H7 (cell line): Measurements from ENCODE around the gene RNF220. TPM values are rescaled to one million over a fixed set of nuclear protein-coding genes. Genes with fewer than 3 reads are reported as not detected.
"Not testable (repeated sequence)": the region's sequence is repeated elsewhere in the genome, so short reads cannot be mapped to it uniquely, and the experiment has no call there.

Experiments
- DNase-seq: peaks from one replicate; pipeline ENCODE4 v3.0.0; 2012
- H3K27me3 ChIP-seq: 2 replicates; pipeline ENCODE4 v1.6.0; 2011; ENCODE audit warnings: mild to moderate bottlenecking, low read length; ENCODE audit not compliant: control insufficient read depth, insufficient read depth
- H3K36me3 ChIP-seq: replicated peaks from 2 replicates; pipeline ENCODE4 v1.5.1; 2011; ENCODE audit warnings: low read length; ENCODE audit not compliant: control insufficient read depth, insufficient read depth
- H3K4me3 ChIP-seq: 2 replicates; pipeline ENCODE4 v1.5.1; 2011; ENCODE audit warnings: low read depth, mild to moderate bottlenecking, control low read depth, low read length, moderate library complexity; ENCODE audit not compliant: insufficient read depth
- total RNA-seq: library from RNA; depleted of rRNA; stranded (reverse); fragments of >200 nt; shearing (Covaris generic); gene quantifications from 2 replicates; pipeline ENCODE4 v1.2.3, GENCODE V29; 2014

RNF220 gene
- total RNA-seq, 1 experiment from 2014 or later: 187 TPM

DNA sequence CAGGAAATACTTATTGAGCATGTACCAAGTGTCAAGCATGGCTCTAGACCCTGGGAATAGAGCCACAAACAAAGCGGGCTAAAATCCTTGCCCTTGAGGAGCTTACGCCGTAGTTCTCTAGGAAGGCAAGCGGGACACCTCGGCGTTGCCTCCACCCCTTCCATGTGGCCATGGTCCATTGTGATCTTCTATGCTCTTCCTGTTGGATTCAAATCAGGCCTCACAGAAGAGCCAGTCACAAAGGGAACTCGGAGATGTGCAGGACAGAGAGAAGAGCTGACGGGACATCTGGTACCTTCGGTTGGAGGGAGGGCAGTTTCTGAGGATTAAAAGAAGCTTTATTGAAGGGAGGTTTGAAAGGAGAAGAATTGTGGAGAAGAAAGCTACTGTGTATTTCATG is 139.9 kb downstream of the RNF220 start:
- Histone ChIP-seq H3K27me3 (peaks cover 7% of the 10 kb centered on the region), H3K36me3 (no peaks in the 10 kb centered on the region), H3K4me3 (no peak overlapping the region)
- DNase-seq: no peak

- no peak for DNase-seq
- no peaks in the 10 kb centered on the region for H3K36me3 ChIP-seq
- no peak overlapping the region for H3K4me3 ChIP-seq
- peaks cover 7% of the 10 kb centered on the region for H3K27me3 ChIP-seq
These were observed 140.9 kb downstream of the RNF220 start for GRCh38 chr1:44545961-44546360.

- Histone ChIP-seq H3K4me3 (no peak overlapping the region), H3K36me3 (no peaks in the 10 kb centered on the region), H3K27me3 (peaks cover 7% of the 10 kb centered on the region)
- DNase-seq: peak; percentile 53
These were observed 141.5 kb downstream of the RNF220 start for GRCh38 chr1:44546403-44547053.

DNA sequence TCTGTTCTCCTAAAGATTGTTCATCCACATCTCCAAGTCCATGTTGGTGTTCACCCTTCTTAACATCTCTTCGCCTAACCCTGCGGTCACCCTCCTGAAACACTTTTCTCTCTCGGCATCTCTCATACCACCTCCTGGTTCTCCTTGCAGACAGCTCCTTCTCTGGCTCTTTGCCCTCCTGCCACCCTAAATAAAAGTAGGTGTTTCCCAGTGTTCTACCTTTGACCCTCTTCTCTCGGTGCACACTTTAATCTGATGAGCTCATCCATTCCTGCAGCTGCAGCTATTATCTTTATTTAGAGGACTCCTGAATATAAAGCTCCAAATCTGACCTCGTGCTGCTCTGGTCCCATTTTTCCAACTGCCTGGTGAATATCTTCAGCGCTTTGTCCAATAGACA is 142.3 kb downstream of the RNF220 start:
- H3K27me3 ChIP-seq: peaks cover 7% of the 10 kb centered on the region
- no peaks in the 10 kb centered on the region for H3K36me3 ChIP-seq
- no peak for DNase-seq
- no peak overlapping the region for H3K4me3 ChIP-seq

DNA sequence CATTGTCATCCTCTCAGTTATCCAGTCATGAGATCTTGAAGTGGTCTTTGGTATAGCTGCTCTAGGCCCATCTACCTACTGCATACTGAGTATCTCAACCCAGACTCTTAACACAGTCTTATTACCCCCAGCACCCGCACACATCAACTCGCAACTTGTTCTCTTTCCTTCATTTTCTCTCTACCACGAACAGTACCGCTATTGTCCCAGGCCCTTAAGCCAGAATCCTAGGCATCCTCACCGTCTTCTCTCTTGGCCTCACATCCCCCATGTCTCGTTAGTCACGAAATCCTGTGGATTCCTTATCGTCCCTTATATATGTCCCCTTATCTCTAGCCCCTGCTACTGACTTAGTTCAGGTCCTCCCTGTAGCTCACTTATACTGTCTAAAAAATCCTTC is 142.8 kb downstream of the RNF220 start:
- Histone ChIP-seq H3K27me3 (peaks cover 7% of the 10 kb centered on the region), H3K36me3 (no peaks in the 10 kb centered on the region)

DNA sequence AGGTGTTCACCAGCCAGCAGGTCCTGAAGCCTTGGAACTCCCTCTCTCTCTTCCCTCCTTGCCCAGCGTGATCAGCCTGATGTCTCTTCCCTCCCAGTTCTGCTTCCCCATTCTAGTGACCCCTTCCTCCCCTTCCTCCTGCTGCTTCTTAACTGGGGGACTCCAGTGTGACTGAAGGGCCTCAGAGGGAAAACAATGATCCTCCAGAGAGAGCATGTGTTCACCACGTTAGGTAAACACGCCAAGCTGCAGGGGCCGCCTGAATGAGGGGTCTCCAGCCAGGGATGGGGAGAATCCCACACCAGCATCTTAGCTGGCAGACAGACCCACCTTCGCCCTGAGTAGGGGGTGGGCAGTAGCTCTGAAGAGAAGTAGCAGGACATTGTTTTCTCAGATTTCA is 144.5 kb downstream of the RNF220 start:
- Histone ChIP-seq H3K36me3 (no peaks in the 10 kb centered on the region), H3K4me3 (no peak overlapping the region), H3K27me3 (peaks cover 5% of the 10 kb centered on the region; the same call in 1 of the 2 replicates)
- DNase-seq: no peak

More for the DNA sequence above, 142.8 kb downstream of the RNF220 start:
- no peak overlapping the region for H3K4me3 ChIP-seq
- no peak for DNase-seq

DNA sequence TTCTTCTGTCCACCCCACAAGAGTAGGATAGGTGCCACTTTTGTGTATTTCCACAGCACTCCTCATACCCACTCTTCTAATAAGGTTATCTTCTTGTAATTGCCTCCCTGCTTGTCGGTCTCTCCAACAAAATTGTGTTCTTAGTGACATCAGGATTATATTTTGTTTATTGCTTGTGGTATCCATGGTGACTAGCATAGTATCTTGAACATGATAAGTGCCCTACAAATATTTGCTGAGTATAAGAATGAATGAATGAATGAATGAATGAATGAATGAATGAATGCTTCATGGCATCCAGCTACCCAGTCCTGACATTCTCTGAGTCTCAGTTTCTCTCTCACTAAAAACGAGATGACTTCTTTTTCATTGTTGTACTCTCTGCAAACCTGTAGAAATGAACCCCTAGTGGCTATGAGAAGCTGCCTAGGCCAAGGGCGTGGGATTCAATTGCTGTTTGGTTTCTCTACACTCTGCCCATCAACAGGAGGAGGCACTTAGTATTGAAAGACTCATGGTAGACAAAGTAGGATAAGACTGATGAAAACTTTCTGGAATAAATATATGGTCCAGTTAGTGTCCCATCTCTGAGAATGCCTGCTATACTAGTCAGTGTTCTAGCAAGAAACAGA is 148.2 kb downstream of the RNF220 start:
- no peaks in the 10 kb centered on the region for H3K36me3 ChIP-seq
- no peak overlapping the region for H3K4me3 ChIP-seq
- DNase-seq: no peak
- H3K27me3 ChIP-seq: no peaks in the 10 kb centered on the region

GRCh38 chr1:44553771-44554170 is 148.7 kb downstream of the RNF220 start:
- no peak overlapping the region for H3K4me3 ChIP-seq
- no peaks in the 10 kb centered on the region for H3K36me3 ChIP-seq
- no peak for DNase-seq
- H3K27me3 ChIP-seq: no peaks in the 10 kb centered on the region

DNA sequence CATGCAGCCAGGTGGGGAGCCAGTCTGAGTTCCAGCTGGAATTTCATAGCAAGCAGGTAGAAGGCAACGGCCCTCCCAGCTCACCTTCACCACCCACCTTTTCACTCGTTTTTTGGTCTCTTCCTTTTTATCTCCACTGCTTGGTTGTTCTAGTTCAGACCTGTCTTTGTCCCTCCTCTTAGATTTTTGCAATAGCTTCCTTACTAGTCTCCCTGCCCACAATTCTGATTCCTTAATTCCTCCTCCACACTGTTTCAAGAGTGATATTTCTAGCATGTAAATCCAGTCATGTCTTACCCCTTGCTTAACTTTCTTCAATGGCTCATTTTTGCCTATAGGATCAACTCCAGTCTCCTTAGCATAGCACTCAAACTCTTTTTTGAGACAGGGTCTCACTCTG is 149.7 kb downstream of the RNF220 start:
- no peaks in the 10 kb centered on the region for H3K27me3 ChIP-seq
- peak; percentile 48 for DNase-seq
- no peak overlapping the region for H3K4me3 ChIP-seq
- H3K36me3 ChIP-seq: no peaks in the 10 kb centered on the region

DNA sequence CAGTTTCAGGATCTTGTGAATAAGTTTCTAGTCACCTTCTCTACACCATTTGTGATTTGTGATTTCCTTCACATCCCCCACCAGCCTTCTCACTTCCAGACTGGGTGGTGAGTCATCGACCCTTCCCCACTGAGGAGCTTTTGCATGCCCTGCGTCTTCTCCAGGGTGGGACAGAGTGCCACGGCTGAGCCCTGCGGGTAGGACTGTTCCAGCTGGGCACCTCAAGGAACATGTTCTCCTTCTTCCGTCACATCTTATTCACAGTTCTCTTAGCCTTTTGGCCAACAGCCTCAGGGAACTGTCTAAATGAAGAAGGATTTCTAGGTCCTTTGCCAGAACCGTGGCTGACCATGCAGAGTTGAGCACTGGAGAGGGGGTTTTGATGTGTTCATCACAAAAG is 152.7 kb downstream of the RNF220 start:
- Histone ChIP-seq H3K4me3 (no peak overlapping the region), H3K36me3 (no peaks in the 10 kb centered on the region), H3K27me3 (no peaks in the 10 kb centered on the region; the same call in 1 of the 2 replicates)
- no peak for DNase-seq

DNA sequence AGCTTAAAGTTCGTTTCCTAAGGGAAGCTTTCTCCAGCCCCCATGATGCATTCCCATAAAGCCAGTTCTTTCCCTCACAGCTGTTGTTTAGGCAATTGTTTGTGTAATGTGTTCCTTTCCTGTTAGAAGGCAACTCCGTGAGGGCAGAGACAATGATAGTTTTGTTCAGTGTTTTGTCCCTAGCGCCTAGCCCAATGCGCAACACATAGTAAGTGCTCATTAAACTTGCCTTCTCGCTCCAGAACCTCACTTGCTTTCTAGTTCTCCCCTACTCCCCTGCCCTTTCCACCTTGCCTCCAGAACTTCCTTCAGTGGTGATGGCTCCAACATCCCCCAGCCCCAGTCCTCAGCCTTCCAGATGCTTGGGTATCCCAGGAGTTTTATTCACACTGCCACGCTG is 153.8 kb downstream of the RNF220 start:
- Histone ChIP-seq H3K36me3 (no peaks in the 10 kb centered on the region), H3K27me3 (peaks cover 2% of the 10 kb centered on the region; the same call in 1 of the 2 replicates), H3K4me3 (no peak overlapping the region)
- DNase-seq: no peak

- peaks cover 2% of the 10 kb centered on the region; the same call in 1 of the 2 replicates for H3K27me3 ChIP-seq
- no peak overlapping the region for H3K4me3 ChIP-seq
- no peak for DNase-seq
- no peaks in the 10 kb centered on the region for H3K36me3 ChIP-seq
These were observed 154.3 kb downstream of the RNF220 start for GRCh38 chr1:44559330-44559729.

DNA sequence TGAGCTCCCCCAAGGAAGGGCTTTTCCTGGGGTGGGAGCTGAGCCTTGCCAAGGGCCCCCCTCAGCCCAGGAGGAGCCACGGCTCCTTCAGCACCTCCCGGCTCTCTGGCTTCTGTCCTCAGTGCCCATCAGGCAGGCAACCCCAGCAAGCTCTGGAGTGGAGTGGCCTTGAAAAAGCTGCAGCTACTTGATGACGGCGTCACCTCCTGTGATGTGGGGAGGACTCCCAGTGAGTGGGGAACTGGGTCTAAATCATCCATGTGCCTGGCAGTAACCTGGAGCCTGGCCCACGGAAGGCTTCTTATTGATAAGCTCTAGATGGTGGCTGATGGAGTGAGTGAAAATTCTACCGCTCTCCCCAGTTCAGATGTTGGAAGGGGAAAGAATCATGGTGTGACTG is 154.9 kb downstream of the RNF220 start:
- peaks cover 2% of the 10 kb centered on the region; the same call in 1 of the 2 replicates for H3K27me3 ChIP-seq
- H3K36me3 ChIP-seq: no peaks in the 10 kb centered on the region
- DNase-seq: no peak
- no peak overlapping the region for H3K4me3 ChIP-seq

- H3K27me3 ChIP-seq: not testable (repeated sequence)
These were observed 155.6 kb downstream of the RNF220 start for GRCh38 chr1:44560696-44561095.

DNA sequence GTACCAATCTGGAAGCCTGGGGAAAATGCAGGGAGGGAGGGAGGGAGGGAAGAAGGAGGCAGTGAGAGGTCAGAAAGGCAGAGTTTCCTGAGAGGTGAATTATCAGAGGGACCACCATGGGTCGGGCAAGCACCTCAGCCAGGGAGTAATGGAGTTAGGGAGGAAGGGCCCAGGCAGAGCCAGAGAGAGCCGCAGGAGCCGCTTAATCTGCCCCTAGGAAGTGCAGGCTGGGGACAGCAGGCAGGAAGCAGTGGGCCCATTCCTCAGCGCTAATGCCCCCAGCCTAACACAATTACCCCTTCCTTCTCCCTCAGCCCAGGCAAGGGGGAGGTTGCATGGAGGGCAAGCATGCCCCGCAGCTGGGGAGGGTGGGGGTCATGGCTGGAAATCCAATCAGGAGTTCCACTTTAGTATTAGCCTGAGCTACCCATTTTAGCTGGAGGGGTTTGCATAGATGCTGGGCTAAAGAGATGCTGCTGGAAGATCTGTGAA is 160.2 kb downstream of the RNF220 start:
- peaks cover 2% of the 10 kb centered on the region; the same call in 1 of the 2 replicates for H3K27me3 ChIP-seq
- no peaks in the 10 kb centered on the region for H3K36me3 ChIP-seq
- no peak overlapping the region for H3K4me3 ChIP-seq
- peak; percentile 62 for DNase-seq

More at GRCh38 chr1:44560696-44561095, 155.6 kb downstream of the RNF220 start:
- not testable (repeated sequence) for DNase-seq, H3K4me3 ChIP-seq, H3K36me3 ChIP-seq
